ENCODE measurements around the gene TSC22D3. TPM values are rescaled to one million over a fixed set of nuclear protein-coding genes. Genes with fewer than 3 reads are reported as not detected.
A peak's percentile ranks its signal among the peaks of the same experiment; 100 is the strongest.

TSC22D3 gene
- total RNA-seq, 1 donor = 16.0 TPM

GRCh38 chrX:107731831-107732502, 43.6 kb downstream of the TSC22D3 start:
- TF ChIP-seq CTCF (IDR thresholded peaks at IDR 0.05; ENCODE audit: insufficient read depth, low read depth, low read length) = no peak
- H3K4me3 ChIP-seq (ENCODE audit: low read depth, low read length) = no peak overlapping the region
- peak; percentile 94 for DNase-seq (ENCODE audit: low read depth)

- no peak for TF ChIP-seq CTCF (IDR thresholded peaks at IDR 0.05; ENCODE audit: insufficient read depth, low read depth, low read length)
- H3K4me3 ChIP-seq (ENCODE audit: low read depth, low read length) = no peak overlapping the region
- no peak for DNase-seq (ENCODE audit: low read depth)
These were observed 44.4 kb downstream of the TSC22D3 start for GRCh38 chrX:107730991-107731766.

GRCh38 chrX:107730298-107730655, 45.3 kb downstream of the TSC22D3 start:
- TF ChIP-seq CTCF (IDR thresholded peaks at IDR 0.05; ENCODE audit: insufficient read depth, low read depth, low read length) = no peak
- DNase-seq (ENCODE audit: low read depth) = no peak

GRCh38 chrX:107729558-107730297, 45.9 kb downstream of the TSC22D3 start:
- TF ChIP-seq CTCF (IDR thresholded peaks at IDR 0.05; ENCODE audit: insufficient read depth, low read depth, low read length) = no peak
- peak; percentile 49 for DNase-seq (ENCODE audit: low read depth)
- H3K4me3 ChIP-seq (ENCODE audit: low read depth, low read length) = no peak overlapping the region

More at GRCh38 chrX:107730298-107730655, 45.3 kb downstream of the TSC22D3 start:
- no peak overlapping the region for H3K4me3 ChIP-seq (ENCODE audit: low read depth, low read length)

- H3K4me3 ChIP-seq (ENCODE audit: low read depth, low read length) = no peak overlapping the region
- no peak for DNase-seq (ENCODE audit: low read depth)
- TF ChIP-seq CTCF (IDR thresholded peaks at IDR 0.05; ENCODE audit: insufficient read depth, low read depth, low read length) = no peak
These were observed 47.1 kb downstream of the TSC22D3 start for GRCh38 chrX:107728371-107729099.

GRCh38 chrX:107726816-107727534, 48.6 kb downstream of the TSC22D3 start:
- TF ChIP-seq CTCF (IDR thresholded peaks at IDR 0.05; ENCODE audit: insufficient read depth, low read depth, low read length) = no peak
- DNase-seq (ENCODE audit: low read depth) = no peak
- no peak overlapping the region for H3K4me3 ChIP-seq (ENCODE audit: low read depth, low read length)

Data from fibroblast of villous mesenchyme (primary cell).